Measurements from ENCODE around the gene TMEM168. TPM values are rescaled to one million over a fixed set of nuclear protein-coding genes. Genes with fewer than 3 reads are reported as not detected.

TMEM168 gene
- total and polyA plus RNA-seq, 12 donors: 5.1 to 32.0 (median 20.7) TPM

GRCh38 chr7:112753298-112753697 lies 36.9 kb downstream of the TMEM168 start:
- Histone ChIP-seq H3K4me3 (no peak overlapping the region), H3K27me3 (no peaks in the 10 kb centered on the region), H3K27ac (no peak overlapping the region), H3K9me3 (replicated peaks in 1 of 3) (no peaks in the 10 kb centered on the region), H3K36me3 (replicated peaks in 1 of 2) (no peaks in the 10 kb centered on the region), H3K4me1 (replicated peaks in 1 of 2) (no peaks in the 10 kb centered on the region)
- no peak for DNase-seq
- intact Hi-C loops (cut with DNase I): no loop called here
- TF ChIP-seq CTCF (IDR thresholded peaks at IDR 0.05): no peak

GRCh38 chr7:112752576-112752975 lies 37.6 kb downstream of the TMEM168 start:
- TF ChIP-seq CTCF (IDR thresholded peaks at IDR 0.05) (no peak), POLR2A (IDR thresholded peaks at IDR 0.05) (no peak)
- no peaks in the 10 kb centered on the region for H3K9me3 ChIP-seq (replicated peaks in 1 of 3)
- no peak for DNase-seq
- H3K27me3 ChIP-seq: no peaks in the 10 kb centered on the region
- no peak overlapping the region for H3K4me3 ChIP-seq
- H3K36me3 ChIP-seq (replicated peaks in 1 of 2): no peaks in the 10 kb centered on the region
- 61 to 71% (median 66%) methylated on average over 3 of the region's 3 CpGs for WGBS, 4 donors
- no peak overlapping the region for H3K27ac ChIP-seq
- intact Hi-C loops (cut with DNase I): no loop called here
- H3K4me1 ChIP-seq (replicated peaks in 1 of 2): no peaks in the 10 kb centered on the region

GRCh38 chr7:112749775-112750174 lies 40.4 kb downstream of the TMEM168 start:
- TF ChIP-seq CTCF (IDR thresholded peaks at IDR 0.05): no peak
- TF ChIP-seq POLR2A (IDR thresholded peaks at IDR 0.05): no peak
- Histone ChIP-seq H3K4me3 (no peak overlapping the region), H3K4me1 (replicated peaks in 1 of 2) (no peaks in the 10 kb centered on the region), H3K27ac (no peak overlapping the region), H3K27me3 (no peaks in the 10 kb centered on the region), H3K9me3 (replicated peaks in 1 of 3) (no peaks in the 10 kb centered on the region), H3K36me3 (replicated peaks in 1 of 2) (no peaks in the 10 kb centered on the region)
- no peak for DNase-seq
- WGBS, 4 donors: 69 to 82% (median 77%) methylated on average over 2 of the region's 2 CpGs
- intact Hi-C loops (cut with DNase I): no loop called here

GRCh38 chr7:112748381-112748780 lies 41.8 kb downstream of the TMEM168 start:
- TF ChIP-seq POLR2A (IDR thresholded peaks at IDR 0.05) (no peak), CTCF (IDR thresholded peaks at IDR 0.05) (no peak)
- H3K9me3 ChIP-seq (replicated peaks in 1 of 3): no peaks in the 10 kb centered on the region
- H3K27me3 ChIP-seq: no peaks in the 10 kb centered on the region
- H3K36me3 ChIP-seq (replicated peaks in 1 of 2): no peaks in the 10 kb centered on the region
- H3K4me3 ChIP-seq: no peak overlapping the region
- no peak overlapping the region for H3K27ac ChIP-seq
- no peak for DNase-seq
- intact Hi-C loops (cut with DNase I): no loop called here
- no peaks in the 10 kb centered on the region for H3K4me1 ChIP-seq (replicated peaks in 1 of 2)
